Right forelimb (tissue), 1 donor: Measurements from ENCODE around the gene SPIB.

Experiments used
- DNase-seq: peaks from one replicate; pipeline ENCODE4 v3.0.0-alpha.2; 2018

Gene SPIB

GRCh38 chr19:50392759-50393158 lies 26.0 kb upstream of the SPIB start:
- no peak for DNase-seq

- DNase-seq = no peak
These were observed 25.1 kb upstream of the SPIB start for GRCh38 chr19:50393589-50393988.

GRCh38 chr19:50394017-50394416 lies 24.7 kb upstream of the SPIB start:
- DNase-seq = no peak

GRCh38 chr19:50398675-50399367 lies 19.9 kb upstream of the SPIB start:
- no peak for DNase-seq

GRCh38 chr19:50399368-50399745 lies 19.4 kb upstream of the SPIB start:
- DNase-seq = no peak

- no peak for DNase-seq
These were observed 16.9 kb upstream of the SPIB start for GRCh38 chr19:50401605-50402450.

- DNase-seq = no peak
These were observed 16.0 kb upstream of the SPIB start for GRCh38 chr19:50402544-50403301.

- DNase-seq = no peak
These were observed 12.4 kb upstream of the SPIB start for GRCh38 chr19:50406156-50406820.

- no peak for DNase-seq
These were observed 11.9 kb upstream of the SPIB start for GRCh38 chr19:50406829-50407228.

- DNase-seq = no peak
These were observed 9.4 kb upstream of the SPIB start for GRCh38 chr19:50409347-50409746.

- DNase-seq = no peak
These were observed 8.6 kb upstream of the SPIB start for GRCh38 chr19:50410109-50410508.

- no peak for DNase-seq
These were observed 6.3 kb upstream of the SPIB start for GRCh38 chr19:50412419-50412818.

GRCh38 chr19:50413096-50413495 lies 5.6 kb upstream of the SPIB start:
- DNase-seq = no peak

- DNase-seq = no peak
These were observed 5.2 kb upstream of the SPIB start for GRCh38 chr19:50413531-50413930.

- peak; percentile 79 for DNase-seq
These were observed 3.7 kb upstream of the SPIB start for GRCh38 chr19:50414864-50415660.

- no peak for DNase-seq
These were observed 3.1 kb upstream of the SPIB start for GRCh38 chr19:50415661-50416033.

- DNase-seq = no peak
These were observed 2.4 kb upstream of the SPIB start for GRCh38 chr19:50416034-50416977.

- DNase-seq = no peak
These were observed 1.3 kb upstream of the SPIB start for GRCh38 chr19:50417111-50418081.

GRCh38 chr19:50419022-50419579 lies 363 bp downstream of the SPIB start:
- no peak for DNase-seq
